Peyer's patch (tissue), 4 donors: Measurements from ENCODE around the gene SETD1B.

Experiments used
- POLR2A ChIP-seq, 2 donors: fragments of 450-650 bp; IDR thresholded peaks; one replicate each; pipeline ENCODE4 v1.5.1; 2017; ENCODE audit warnings: antibody characterized with exemption in 2 of 2, mild to moderate bottlenecking in 2 of 2, moderate library complexity in 2 of 2
- TF ChIP-seq, protein P1 (sequence below), 6 experiments: fragments of 450-650 bp in 4 of 6; fragments of 200-600 bp in 2 of 6; sonication (generic) in 1 of 6; IDR thresholded peaks; one replicate each; pipeline ENCODE4 v1.5.1; 2017 to 2019; ENCODE audit warnings: antibody characterized with exemption in 6 of 6, mild to moderate bottlenecking in 3 of 6, moderate library complexity in 1 of 6

GRCh38 chr12:121838126-121838525 is 34.3 kb downstream of the SETD1B start:
- TF ChIP-seq, protein P1, sequence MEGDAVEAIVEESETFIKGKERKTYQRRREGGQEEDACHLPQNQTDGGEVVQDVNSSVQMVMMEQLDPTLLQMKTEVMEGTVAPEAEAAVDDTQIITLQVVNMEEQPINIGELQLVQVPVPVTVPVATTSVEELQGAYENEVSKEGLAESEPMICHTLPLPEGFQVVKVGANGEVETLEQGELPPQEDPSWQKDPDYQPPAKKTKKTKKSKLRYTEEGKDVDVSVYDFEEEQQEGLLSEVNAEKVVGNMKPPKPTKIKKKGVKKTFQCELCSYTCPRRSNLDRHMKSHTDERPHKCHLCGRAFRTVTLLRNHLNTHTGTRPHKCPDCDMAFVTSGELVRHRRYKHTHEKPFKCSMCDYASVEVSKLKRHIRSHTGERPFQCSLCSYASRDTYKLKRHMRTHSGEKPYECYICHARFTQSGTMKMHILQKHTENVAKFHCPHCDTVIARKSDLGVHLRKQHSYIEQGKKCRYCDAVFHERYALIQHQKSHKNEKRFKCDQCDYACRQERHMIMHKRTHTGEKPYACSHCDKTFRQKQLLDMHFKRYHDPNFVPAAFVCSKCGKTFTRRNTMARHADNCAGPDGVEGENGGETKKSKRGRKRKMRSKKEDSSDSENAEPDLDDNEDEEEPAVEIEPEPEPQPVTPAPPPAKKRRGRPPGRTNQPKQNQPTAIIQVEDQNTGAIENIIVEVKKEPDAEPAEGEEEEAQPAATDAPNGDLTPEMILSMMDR (IDR thresholded peaks at IDR 0.05) = no peak
- no peak for TF ChIP-seq POLR2A (IDR thresholded peaks at IDR 0.05)
